NCI-H1694 (cell line): ENCODE data around the gene NAALADL2.

Experiments
- DNase-seq: peaks from one replicate; lab custom pipeline; 2025; lab: John Stamatoyannopoulos, UW

The NAALADL2 gene

GRCh38 chr3:175857666-175858270, 998.6 kb downstream of the NAALADL2 start:
- DNase-seq = no peak
